ENCODE measurements around the gene TBX6. TPM values are rescaled to one million over a fixed set of nuclear protein-coding genes. Genes with fewer than 3 reads are reported as not detected.

The TBX6 gene
- total RNA-seq, 1 experiment from 2014 or later = 1.6 TPM

- H3K27me3 Mint-ChIP-seq (ENCODE audit: low read depth) = peaks cover 3% of the 10 kb centered on the region
- no peaks in the 10 kb centered on the region for H3K79me1 ChIP-seq (ENCODE audit: insufficient read depth, low read depth, low read length, poor library complexity, severe bottlenecking)
- H4K5ac ChIP-seq (ENCODE audit: insufficient read length, low read depth, low read length) = no peak overlapping the region
- no peak overlapping the region for H3K4ac ChIP-seq (ENCODE audit: low read depth, low read length)
- no peak overlapping the region for H3T11ph ChIP-seq (ENCODE audit: low read length)
- no peak overlapping the region for H3K23ac ChIP-seq (ENCODE audit: insufficient read length, low read depth, low read length)
- H3K4me3 Mint-ChIP-seq = no peak overlapping the region; a peak in 3 of 5 replicates
- no peak overlapping the region for H2BK20ac ChIP-seq (ENCODE audit: low read depth, low read length, poor library complexity, severe bottlenecking)
- H2BK12ac ChIP-seq (ENCODE audit: insufficient read length, low read depth, low read length) = no peak overlapping the region
- no peak overlapping the region for H2AFZ ChIP-seq (ENCODE audit: low read length)
- no peak overlapping the region for H3K9ac ChIP-seq (ENCODE audit: extremely low read depth, insufficient read length, low read length)
- no peak overlapping the region for H4K8ac ChIP-seq (replicated peaks; ENCODE audit: insufficient read length, low read depth, low read length)
- H3K27ac ChIP-seq (ENCODE audit: insufficient read length, low read depth, low read length) = no peak overlapping the region
- H3K23me2 ChIP-seq (ENCODE audit: insufficient read length, low read depth, low read length, poor library complexity, severe bottlenecking) = peaks cover 3% of the 10 kb centered on the region
- no peak overlapping the region for H3K56ac ChIP-seq (ENCODE audit: insufficient read length, low read depth, low read length)
- no peak overlapping the region for H3K18ac ChIP-seq (ENCODE audit: insufficient read length, low read depth, low read length)
- H3K9me3 ChIP-seq (ENCODE audit: control insufficient read depth, low read depth, low read length) = no peaks in the 10 kb centered on the region
- no peak overlapping the region for H3K4me2 ChIP-seq (ENCODE audit: insufficient read depth, insufficient read length, low read length)
- TF ChIP-seq CTCF (conservative IDR thresholded peaks at IDR 0.05) = no peak
- H2BK15ac ChIP-seq (ENCODE audit: low read depth, low read length) = no peak overlapping the region
- WGBS (ENCODE audit: extremely low coverage, insufficient read length, low lambda C conversion rate) = no CpG with 5 or more reads among the region's 3 CpGs
- H3K79me2 ChIP-seq (ENCODE audit: insufficient read depth, low read length) = no peaks in the 10 kb centered on the region
- no peak overlapping the region for H2AK5ac ChIP-seq (ENCODE audit: insufficient read length, low read length)
- no peaks in the 10 kb centered on the region for H4K20me1 ChIP-seq (ENCODE audit: control insufficient read depth, insufficient read depth, insufficient read length)
- H3K4me1 Mint-ChIP-seq = peaks cover 8 to 14% of the 10 kb centered on the region in 2 experiments
- no peak overlapping the region for H3K27ac Mint-ChIP-seq
- no peak overlapping the region for H2BK5ac ChIP-seq (ENCODE audit: insufficient read length, low read length)
- peaks cover 0 to 28% (median 16%) of the 10 kb centered on the region in 3 experiments; a peak in 6 of 7 replicates for H3K36me3 Mint-ChIP-seq (ENCODE audit: insufficient read depth in 1 of 3, low read depth in 3 of 3)
- no peak overlapping the region for H3K14ac ChIP-seq (ENCODE audit: insufficient read depth, low read length)
- H3K4me1 ChIP-seq (ENCODE audit: insufficient read depth, low read length) = no peaks in the 10 kb centered on the region
- no peak for DNase-seq
- H3K27me3 ChIP-seq (ENCODE audit: insufficient read depth, low read length) = no peaks in the 10 kb centered on the region; the same call in 1 of the 2 replicates
- H4K91ac ChIP-seq (ENCODE audit: insufficient read length, low read depth, low read length) = no peak overlapping the region
- no peak overlapping the region for H2BK120ac ChIP-seq (ENCODE audit: low read depth, low read length, poor library complexity, severe bottlenecking)
- H3K9me3 Mint-ChIP-seq = no peaks in the 10 kb centered on the region
Measured at GRCh38 chr16:30120340-30121105, 28.8 kb upstream of the TBX6 start.

Data from H9 (cell line).